Pulmonary artery endothelial cell (primary cell): Measurements from ENCODE around the gene FBXL3. TPM values are rescaled to one million over a fixed set of nuclear protein-coding genes. Genes with fewer than 3 reads are reported as not detected.
A peak's percentile ranks its signal among the peaks of the same experiment; 100 is the strongest.
"Not testable (repeated sequence)": the region's sequence is repeated elsewhere in the genome, so short reads cannot be mapped to it uniquely, and the experiment has no call there.

Source experiments
- DNase-seq: peaks from one replicate; pipeline ENCODE4 v3.0.0-alpha.2; 2011; ENCODE audit warnings: low read depth, low spot score
- total RNA-seq: library from RNA; depleted of rRNA; stranded (reverse); fragments of >200 nt; gene quantifications from 2 replicates; pipeline ENCODE4 v1.2.3, GENCODE V29; 2014

FBXL3 gene
- total RNA-seq, 1 donor from 2014 or later, result 54.2 TPM

GRCh38 chr13:77028202-77028601 lies 1.2 kb upstream of the FBXL3 start:
- DNase-seq, result no peak

DNA sequence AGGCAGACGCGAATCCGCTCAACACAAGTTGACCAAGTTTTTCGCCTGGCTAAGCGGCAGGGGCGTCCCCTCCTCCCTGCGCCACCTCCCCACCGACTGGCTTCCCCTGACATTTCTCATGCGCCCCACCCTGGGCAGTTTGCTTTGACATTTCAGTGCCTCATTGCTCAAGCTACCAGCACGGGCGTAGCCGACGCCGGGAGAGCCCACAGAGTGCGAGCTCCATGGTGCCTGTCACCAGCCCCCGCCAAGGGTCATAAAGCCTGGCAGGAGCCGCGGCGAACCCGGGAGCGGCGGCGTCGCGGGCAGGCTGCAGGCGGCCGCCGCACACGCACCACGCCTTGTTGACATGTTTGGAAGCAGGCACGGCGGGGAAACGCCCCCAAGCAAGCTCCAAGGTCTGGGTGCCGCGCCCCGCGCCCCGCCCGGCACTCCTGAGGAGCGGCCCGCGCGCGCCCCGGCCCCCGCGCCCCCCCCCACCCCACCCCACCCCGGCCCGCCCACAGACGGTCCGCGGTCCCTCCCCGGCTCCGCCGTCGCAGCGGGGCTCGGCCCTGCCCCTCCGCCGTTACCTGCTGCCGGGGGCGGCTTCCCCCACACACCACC lies 601 bp downstream of the FBXL3 start:
- DNase-seq, result no peak

- no peak for DNase-seq
Measured at GRCh38 chr13:77022341-77022740, 4.6 kb downstream of the FBXL3 start.

DNA sequence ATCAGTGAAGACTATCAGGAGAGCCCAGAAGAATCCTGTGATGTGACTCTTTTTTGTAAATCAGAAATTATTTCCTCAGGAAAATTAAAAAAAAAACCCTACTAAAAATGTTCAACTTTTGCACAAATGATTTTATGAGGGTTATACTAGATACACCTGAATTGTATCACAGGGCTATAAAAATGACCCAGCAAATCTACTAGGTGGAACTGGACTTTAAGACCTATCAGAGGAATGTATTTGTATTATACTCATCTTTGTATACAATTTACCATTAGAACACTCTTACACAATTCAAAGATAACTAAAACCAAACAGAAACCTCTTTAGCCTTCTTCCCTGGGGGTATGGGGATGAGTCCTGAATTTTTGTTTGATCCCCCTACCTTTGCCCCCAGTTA lies 7.2 kb downstream of the FBXL3 start:
- no peak for DNase-seq

DNA sequence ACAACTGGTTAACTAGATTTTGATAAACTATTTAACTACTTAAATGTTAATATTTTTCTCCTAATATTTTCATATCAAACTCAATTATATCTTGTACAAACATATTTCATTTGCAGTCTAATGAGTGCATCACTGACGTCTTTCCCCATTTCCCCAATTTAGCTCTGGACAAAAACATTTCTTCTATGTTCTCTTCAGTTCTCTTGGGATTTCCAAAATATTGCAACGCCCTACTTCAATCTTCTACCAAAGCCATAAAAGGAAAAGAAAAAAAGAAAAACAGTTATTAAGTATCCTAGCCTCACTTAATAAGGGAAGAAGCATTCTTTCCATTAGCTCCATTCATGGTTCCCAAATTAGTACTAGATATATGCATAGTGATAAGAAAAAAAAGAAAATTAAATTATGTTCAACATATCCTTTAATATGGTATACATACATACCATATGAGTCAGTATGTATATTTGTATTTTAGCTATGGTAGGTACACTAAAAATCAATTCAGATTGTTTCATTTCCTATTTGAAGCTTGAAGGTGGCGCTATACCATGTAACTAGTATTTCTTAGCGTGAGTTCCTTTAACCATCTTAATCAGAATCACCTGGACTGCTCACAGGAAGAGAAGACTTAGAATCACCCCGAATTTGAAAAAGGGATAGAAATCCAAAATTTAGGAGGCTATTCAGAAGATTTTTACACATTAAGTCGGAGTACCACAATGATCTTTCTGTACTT lies 9.9 kb downstream of the FBXL3 start:
- no peak for DNase-seq

DNA sequence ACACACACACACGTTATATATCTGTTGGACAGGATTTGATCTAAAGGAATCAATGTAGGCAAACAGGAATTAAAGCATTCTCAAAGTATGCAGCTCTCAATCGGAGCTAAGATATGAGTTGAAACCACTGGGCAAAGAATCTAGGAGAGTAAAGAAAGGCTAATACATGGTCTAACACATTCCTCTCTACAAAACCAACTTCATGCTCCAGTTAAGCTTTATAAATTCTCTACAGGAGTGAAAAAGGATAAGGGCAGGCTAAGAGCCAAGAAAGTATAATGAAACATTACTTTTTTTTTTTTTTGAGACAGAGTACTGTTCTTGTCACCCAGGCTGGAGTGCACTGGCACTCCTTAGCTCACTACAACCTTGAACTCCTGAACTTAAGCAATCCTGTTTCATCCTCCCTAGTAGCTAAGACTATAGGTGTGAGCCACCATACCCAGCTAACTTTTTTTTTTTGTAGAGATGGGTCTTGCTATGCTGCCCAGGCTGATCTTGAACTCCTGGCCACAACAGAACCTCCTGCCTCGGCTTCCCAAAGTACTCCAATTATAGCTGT lies 10.6 kb downstream of the FBXL3 start:
- DNase-seq, result no peak

GRCh38 chr13:77014906-77015685 lies 11.9 kb downstream of the FBXL3 start:
- no peak for DNase-seq

DNA sequence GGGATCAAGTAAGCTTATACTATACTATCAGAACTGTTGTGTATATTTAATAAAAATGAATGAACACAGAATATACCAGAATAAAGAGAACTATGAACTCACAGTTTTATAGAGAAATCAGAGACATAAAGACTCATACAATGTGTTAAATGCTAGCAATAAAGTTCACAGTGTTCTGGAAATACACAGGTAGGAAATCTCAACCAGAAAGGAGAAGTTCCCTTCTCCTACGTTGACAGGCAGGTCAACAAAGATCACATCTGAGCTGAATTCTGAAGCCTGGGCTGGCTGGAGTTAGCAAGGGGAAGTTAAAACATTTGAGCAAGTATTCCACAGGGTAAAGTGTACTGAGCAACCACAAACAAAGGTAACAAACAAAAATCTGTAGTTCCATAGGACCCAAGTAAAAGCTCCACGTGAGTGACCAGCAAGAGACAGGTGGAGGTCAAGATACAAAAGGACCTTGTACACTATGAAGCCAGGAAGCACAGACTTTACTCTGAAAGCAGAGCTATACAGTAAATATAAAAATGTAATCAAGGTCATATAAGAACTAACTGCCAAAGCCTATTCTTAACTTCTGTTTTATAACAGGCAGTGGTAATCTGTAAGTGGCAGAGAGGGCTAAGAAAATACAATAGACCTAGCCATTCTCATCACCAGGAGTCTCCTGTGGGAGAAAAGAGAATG lies 13.0 kb downstream of the FBXL3 start:
- no peak for DNase-seq

- DNase-seq, result not testable (repeated sequence)
Measured at GRCh38 chr13:77009719-77010118, 17.2 kb downstream of the FBXL3 start.

DNA sequence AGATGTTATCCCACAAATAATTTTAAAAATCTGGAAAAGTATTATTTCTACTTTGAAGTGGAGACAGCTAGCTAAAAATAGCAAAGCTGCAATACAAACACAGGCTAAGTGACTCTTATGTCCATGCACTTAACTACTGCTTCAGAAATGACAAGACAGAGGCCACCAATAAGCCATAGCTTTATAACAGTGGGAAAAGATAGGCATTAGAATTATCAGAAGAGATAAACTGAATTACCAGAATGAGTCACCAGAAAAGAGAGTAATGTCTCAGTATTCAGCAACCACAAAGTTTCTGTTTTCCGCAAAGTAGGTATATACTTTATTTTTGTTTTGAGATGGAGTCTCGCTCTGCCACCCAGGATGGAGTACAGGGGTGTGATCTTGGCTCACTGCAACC lies 17.9 kb downstream of the FBXL3 start:
- no peak for DNase-seq

GRCh38 chr13:77008337-77008736 lies 18.6 kb downstream of the FBXL3 start:
- not testable (repeated sequence) for DNase-seq

DNA sequence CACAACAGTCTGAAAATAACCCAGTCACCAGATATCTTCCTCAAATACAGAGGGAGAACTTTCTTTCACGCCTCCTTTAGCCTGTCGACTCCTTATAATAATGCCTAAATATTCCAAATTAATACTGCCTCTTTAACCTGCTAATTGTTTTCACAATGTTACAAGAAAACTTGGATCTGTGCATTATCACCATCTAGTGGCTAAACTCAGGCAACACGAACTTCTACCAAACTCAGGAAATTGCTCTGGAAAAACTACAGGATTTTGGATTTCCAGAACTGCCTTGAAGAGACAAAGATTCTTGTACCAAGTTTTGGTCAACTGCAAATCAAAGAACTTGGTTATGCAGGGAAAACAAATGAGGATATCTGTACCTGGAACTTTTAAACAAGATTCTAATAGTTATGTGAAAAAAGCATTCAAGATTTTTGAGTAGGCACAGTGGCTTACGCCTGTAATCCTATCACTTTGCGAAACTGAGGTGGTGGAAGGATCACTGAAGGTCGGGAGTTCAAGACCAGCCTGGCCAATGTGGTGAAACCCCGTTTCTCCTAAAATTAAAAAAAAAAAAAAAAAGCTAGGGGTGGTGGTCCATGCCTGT lies 24.3 kb downstream of the FBXL3 start:
- no peak for DNase-seq

- no peak for DNase-seq
Measured at GRCh38 chr13:77001963-77002587, 24.9 kb downstream of the FBXL3 start.

GRCh38 chr13:77001540-77001939 lies 25.4 kb downstream of the FBXL3 start:
- no peak for DNase-seq

GRCh38 chr13:77000475-77000874 lies 26.5 kb downstream of the FBXL3 start:
- DNase-seq, result no peak

DNA sequence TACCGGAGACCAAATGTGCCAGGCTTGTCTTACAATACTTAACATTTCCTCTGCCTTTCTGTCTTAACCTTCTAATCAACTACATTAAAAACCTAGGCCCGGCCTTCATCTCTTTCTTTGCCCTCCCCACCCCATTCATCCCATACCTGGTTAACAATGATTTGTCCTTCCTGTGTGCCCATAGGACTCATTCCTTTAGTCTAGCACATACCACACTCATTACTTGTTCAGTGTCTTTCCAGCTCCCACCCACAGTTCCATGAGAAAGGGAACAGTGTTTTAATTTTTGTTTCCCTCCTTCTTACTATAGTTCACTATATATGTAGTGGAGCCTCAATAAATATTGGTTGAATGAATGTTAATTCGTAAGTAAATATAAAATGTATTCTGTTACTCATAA lies 32.7 kb downstream of the FBXL3 start:
- no peak for DNase-seq

- DNase-seq, result no peak
Measured at GRCh38 chr13:76993473-76993872, 33.5 kb downstream of the FBXL3 start.

DNA sequence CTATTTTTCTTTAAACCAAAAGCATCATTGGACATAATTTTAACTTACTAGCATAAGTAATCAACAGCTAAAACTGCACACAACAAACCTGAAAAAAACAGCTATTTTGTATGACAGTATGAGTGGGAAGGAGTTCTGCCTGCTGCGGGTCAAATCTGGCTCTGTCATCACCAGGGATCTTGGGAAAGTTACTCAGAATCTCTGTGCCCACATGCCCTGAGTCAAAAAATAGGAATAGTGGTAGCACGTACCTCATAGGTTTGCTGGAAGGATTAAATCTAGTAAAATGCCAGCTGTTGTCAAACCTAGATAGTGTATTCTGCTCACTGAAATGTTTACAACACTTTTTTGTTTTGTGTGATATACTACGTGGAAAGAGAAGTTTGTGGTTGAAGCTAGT lies 33.9 kb downstream of the FBXL3 start:
- DNase-seq, result no peak

DNA sequence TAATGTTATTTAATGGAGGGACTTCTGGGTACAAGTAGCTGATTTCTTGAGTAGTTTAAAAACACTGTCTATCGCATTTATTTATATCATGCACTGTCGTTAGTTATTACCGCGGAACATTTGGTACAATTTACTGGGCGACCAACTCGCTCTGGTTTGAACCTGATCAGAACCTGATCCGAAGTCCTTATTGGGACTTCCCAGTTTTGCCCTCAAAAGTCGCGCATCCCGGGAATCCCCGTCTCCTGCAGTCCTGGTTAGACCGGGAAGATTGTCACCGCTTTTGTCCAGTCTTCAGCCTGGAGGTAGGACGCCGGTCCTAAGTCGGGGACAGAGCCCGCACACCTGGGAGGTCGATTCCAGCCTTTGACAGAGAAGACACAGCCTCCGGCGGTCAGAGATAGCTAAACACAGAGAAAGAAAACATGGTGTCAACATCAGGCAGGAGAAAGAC lies 34.4 kb downstream of the FBXL3 start:
- DNase-seq, result no peak

DNA sequence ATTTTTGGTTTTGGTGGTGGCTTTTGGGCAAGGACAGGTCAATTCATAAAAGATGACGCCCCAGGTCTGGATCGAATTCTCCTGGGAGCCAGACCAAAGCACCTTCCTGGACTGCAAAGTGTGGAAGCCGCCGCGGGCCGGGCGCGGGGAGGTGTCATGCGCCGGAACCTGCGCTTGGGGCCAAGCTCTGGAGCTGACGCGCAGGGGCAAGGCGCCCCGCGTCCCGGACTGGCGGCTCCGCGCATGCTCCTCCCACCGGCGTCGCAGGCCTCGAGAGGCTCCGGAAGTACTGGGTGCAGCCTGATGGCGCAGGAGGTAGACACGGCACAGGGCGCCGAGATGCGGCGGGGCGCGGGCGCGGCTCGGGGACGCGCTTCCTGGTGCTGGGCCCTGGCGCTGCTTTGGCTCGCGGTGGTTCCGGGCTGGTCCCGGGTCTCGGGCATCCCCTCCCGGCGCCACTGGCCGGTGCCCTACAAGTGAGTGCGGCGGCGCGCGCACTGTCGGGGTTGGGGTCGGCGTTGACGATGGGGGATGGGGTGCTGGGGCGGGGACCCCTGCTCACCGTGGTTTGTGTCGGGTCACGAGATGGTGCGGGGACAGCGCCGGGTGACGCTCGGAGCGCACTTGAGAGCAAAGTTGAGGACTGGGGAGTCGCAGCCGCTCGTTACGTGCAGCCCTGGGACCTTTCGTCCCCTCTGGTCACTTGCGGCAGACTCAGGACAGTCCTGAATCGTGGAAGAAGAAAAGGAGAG lies 35.0 kb downstream of the FBXL3 start, which contains the start of gene CLN5:
TSS of gene CLN5 (plus strand) at position 286 of the 752 bp plus-strand sequence. CDS start at position 304, 18 bp downstream.
- DNase-seq, result peak; percentile 63
